Retina (tissue), 1 donor: ENCODE results near the gene SLC6A19.

ENCODE experiments used
- DNase-seq: peaks from one replicate; pipeline ENCODE4 v3.0.0-alpha.2; 2016

The SLC6A19 gene

GRCh38 chr5:1181451-1182359, 19.7 kb upstream of the SLC6A19 start:
- no peak for DNase-seq

DNA sequence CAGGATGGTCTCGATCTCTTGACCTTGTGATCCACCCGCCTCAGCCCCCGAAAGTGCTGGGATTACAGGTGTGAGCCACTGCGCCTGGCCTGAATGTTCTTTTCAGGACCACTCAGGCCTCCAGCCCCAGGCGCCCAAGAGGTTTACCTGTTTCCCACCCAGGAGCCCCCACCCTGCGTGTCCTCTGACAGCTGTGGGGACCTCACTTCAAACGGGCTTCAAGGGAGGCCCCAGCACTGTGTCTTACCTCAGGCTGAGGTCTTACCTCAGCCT, 19.1 kb upstream of the SLC6A19 start:
- no peak for DNase-seq

DNA sequence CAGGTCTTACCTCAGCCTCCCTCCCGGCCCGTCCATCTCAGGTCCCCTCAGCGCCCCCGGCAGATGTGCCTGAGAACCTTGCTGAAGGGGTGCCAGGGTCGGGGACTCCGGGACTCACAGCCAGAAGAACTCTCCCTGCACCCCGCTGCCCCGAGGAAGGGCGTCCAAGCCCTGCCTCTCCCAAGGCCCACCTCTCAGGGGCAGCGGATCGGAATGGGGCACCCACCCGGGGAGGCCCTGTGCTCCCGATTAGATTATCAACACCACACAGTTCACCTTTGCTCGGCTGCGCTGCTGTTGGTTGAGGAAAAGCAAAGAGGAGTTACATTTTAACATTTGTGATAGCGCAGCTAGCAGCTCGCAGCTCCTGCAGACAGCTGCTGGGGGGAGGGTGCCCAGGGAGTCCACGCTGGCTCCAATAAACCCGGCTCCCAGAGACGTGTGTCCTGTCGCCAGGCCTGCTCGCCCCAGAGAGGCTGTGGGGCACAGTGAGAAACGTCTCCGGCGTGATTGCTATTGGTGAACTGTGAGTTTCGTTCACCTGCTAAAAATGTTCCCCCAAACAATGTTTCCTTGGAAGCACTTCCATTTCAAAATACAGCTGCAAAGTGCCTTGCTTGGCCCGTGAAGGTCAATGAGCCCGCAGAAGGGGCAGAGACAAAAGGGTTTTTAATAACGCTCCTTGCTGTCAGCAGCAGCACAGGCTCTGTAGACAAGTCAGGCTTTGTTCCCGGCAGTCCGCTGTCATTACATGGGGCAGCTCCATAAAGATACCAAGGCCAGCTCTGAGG, 18.6 kb upstream of the SLC6A19 start:
- DNase-seq, result peak; percentile 82

DNA sequence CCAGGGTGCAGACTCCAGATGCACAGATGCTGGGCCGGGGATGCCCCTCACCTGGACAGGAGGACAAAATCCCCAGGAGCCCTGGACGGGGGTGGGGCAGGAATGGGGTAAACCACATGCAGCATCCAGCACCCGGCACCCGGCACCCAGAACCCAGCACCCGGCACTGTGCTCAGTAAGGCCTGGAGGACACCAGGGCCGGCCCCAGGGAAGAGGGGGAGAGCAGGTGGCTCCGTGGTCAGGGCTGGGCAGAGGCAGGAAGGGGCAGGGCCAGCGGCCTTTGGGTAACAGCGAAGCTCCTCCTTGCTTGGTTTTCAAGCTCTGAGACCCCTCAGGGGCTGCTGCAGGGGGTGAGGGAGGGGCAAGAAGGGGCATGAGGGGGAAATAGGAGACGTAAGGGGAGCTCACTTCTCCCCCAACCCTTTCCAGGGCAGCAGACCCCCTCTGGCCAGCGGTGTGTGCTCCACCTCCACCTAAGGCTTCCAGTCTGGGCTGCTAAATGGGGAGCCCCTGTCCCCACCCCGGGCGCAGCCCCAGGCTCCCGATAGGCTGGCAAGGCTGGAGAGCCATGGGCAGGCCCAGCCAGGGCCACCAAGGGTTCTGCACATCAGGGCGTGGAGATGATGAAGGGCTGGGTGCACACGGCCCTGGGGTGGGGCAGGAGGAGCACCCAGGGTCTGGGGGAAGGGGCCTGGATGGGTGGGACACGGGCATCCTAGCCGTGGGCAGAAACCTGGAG, 17.8 kb upstream of the SLC6A19 start:
- no peak for DNase-seq

DNA sequence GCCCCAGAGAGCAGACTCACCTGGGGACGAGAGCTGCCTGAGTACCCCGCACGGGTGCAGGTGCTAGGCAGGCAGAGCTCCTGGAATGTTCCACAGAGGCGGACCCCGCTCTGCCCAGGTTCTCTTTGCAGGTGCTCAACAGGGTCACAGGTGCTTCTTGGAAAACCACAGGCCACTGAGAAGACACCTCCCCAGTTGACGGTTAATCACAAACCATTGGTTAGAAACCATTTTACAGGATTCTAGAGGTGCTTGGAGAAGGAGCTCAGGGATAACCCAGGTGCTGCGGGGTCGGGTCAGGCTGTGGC, 17.3 kb upstream of the SLC6A19 start:
- DNase-seq, result no peak

DNA sequence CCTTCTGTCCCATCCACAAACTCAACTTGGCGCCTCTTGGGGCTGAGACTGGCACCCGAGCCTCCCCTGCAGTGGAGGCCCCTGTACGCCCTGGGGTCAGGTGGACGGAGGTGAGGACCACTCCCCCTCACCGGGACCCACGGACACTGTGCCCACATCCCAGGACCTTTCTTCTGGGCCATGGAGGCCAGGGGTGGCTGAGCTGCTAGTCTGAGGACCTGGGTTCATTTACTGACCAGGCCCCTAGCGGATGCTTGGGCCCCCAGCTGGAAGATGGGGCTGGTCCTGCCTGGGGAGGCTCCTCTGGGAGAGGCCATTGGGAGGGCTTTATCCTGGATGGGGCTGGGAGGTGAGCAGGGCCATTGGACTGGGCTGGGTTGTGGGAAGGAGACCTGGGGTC, 16.9 kb upstream of the SLC6A19 start:
- DNase-seq, result no peak

DNA sequence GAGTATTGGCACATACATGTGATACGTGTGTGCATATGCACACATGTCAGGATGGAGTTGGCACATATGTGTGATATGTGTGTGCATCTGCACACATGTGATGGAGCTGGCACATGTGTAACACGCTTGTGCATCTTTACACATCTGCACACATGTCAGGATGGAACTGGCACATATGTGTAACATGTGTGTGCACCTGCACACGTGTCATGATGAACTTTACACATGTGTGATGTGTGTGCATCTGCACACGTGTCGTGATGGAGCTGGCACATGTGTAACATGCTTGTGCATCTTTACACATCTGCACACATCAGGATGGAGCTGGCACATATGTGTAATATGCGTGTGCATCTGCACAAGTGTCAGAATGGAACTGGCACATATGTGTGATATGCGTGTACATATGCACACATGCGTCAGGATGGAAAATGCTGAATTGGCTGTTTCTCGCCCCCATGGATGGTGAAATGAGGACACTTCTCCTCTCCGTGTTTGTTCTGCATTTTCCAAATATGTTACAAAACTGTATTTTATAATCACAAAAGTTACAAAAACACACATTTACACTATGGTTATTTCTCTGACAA, 16.3 kb upstream of the SLC6A19 start:
- no peak for DNase-seq

DNA sequence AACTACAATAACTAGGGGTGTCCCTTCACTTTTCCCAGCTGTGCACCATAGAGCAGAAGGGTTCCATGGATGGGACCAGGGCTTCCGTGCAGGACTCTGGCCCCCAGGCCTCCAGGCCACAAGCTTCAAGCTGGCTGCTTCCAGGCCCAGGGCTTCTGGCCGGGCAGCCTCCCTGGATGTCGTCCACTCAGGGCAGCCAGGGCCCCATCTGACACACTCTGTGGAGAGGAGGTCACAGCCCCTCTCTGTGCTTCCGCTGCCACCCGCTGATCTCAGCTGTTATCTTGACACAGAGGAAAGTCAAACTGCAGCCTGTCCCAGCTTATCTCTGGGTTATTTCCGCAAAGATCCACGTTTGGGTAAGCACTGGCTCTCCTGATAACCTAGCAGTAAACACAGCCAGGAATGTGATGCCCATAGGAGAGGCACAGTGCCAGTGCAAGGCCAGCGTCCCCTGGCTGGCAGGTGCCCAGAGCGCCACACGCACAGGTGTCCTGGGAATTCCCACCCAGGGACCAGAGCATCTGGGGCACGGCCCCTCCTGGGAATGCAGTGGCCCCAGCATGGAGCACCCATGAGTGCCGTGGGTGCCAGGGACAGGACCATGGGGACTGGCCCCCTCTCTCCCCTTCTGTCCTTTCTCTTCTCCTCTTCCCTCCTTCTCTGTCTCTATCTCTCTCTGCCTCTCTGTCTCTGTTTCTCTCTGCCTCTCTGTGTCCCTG, 15.6 kb upstream of the SLC6A19 start:
- DNase-seq, result no peak

- no peak for DNase-seq
Measured at GRCh38 chr5:1186351-1187233, 14.8 kb upstream of the SLC6A19 start.

DNA sequence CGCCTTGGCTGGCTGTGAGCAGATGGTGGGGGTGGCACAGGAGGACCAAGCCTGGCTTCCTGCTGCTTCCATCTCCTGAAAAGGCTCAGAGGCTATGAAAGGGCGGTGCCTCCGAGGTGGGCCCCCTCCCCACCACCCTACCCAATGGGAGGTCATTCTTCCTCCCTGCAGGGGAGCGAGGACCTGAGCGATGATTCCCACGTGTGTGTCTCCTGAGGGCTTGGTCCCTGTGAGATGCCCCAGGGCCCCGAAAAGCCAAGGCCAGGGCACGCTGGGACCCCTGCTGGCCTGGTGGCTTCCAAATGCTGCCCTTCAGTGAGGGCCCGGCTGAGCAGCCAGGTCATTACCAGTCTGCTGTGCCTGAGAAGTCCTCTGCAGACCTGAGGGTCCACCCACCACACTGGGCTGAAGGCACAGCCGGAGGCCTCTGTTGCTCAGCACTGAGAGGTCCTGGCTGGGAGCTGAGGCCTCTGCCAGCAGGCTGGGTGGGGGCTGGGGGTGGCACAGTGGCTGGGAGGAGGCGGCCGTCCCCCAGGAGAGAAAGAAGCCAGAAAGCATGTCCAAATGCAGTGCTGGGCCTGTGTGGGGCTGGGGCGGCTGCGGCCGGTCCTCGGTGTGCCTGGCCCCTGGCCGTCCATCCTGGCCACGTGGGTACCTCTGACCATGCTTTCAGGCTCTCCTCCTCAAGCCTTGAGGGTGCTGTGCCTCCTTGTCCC, 14.0 kb upstream of the SLC6A19 start:
- DNase-seq, result no peak

DNA sequence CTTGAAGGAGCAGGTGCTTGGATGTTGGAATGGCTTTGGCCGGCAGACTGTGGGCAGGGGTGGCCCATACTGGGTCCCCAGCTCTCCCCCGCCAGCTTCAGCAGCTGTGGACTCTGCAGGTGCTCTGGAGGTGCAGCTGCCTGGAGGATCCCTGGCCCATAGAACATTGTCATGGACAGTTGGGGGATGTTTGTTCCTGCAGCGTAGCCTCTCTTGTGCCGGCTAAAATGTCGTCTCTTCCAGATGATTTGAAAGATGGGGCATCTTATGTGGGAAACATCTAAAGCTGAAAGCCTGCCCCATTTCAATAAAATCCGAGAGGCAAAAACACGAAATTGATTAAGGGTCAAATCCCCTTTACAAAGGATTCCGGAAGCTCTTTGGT, 13.5 kb upstream of the SLC6A19 start:
- DNase-seq, result no peak

DNA sequence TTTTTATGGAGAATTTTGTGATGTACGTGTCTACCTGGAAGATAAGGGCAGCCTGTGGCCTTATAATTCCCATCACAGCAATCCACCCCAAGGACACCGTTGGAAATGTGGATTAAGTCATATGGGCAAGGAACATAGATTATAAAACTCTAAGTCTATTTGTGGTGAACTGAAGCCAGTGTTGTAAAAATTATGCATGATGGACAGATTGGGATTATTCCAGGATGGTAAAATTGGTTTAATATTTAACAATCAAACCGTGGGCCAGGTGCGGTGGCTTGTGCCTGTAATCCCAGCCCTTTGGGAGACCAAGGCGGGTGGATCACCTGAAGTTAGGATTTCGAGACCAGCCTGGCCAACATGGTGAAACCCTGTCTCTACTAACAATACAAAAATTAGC, 12.9 kb upstream of the SLC6A19 start:
- DNase-seq, result no peak

GRCh38 chr5:1189269-1189668, 12.1 kb upstream of the SLC6A19 start:
- no peak for DNase-seq

DNA sequence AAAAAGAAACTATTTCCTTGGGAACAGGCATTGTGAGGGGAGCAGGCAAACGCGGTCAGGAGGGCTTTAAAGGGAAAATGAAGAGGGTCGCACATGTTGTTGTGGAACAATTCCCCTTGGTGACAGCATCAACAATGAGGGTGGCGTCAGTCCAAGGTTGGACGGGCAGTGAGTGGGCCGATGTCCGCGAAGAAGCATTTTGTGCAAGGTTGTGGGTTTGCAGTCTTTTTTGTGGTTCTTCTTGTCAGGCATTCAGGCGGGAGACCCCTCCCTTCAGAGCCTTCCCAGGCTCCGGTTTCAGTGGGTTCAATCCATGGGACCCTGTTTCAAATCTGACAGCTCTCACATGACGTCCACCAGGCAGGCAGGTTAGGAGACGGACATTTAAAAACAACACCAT, 11.1 kb upstream of the SLC6A19 start:
- DNase-seq, result no peak

DNA sequence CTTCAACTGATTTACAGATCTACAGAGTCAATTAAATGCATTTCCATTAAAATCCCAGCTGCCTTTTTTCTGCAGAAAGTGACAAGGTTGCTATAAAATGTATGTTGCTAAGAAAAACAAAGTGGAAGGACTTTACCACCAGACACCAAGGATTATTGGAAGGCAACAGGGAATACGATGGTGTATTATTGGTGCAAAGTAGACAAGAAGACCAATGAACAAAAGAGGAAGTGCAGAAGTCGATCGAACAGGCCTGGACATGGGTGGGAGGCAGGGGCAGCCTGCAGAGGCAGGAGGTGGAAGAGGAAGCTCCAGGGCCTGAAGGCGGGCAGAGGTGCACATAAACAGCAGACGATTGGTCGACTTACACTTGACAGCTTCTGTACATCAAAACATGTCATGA, 10.6 kb upstream of the SLC6A19 start:
- no peak for DNase-seq

- no peak for DNase-seq
Measured at GRCh38 chr5:1192971-1193590, 8.3 kb upstream of the SLC6A19 start.

GRCh38 chr5:1193591-1193985, 7.8 kb upstream of the SLC6A19 start:
- no peak for DNase-seq

GRCh38 chr5:1194378-1194777, 7.0 kb upstream of the SLC6A19 start:
- no peak for DNase-seq

DNA sequence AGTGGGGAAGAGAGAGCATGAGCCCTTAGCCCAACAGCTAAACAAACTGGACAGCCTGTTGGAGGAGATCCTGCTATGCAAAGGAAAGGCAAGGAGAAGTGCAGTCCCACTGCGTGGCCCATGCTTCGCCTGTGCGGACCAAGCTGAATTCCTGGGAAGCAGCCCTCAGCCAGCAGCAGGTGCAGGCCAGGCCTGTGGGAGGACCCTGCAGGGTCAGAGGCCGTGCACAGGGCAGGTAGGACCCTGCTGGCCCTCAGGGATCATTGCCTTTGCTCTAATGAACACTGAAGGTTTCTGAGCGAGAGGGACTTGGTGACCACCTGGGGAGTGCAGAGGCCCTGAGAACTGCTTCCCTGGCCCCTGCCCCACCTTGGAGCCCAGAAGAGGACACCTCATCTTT, 6.0 kb upstream of the SLC6A19 start:
- no peak for DNase-seq

DNA sequence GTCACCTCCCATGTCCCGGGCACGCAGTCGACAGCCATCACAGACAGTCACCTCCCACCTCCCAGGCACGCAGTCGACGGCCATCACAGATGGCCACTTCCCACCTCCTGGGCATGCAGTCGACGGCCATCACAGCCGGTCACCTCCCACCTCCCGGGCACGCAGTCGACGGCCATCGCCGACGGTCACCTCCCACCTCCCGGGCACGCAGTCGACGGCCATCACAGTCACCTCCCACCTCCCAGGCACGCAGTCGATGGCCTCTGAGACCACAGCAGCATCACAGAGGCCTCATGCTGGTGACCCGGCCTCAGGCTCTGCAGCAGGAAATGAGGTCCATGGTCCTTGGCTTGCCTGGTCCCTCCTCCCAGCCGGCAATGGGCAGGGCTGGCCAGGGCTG, 5.5 kb upstream of the SLC6A19 start:
- no peak for DNase-seq

GRCh38 chr5:1196562-1196961, 4.8 kb upstream of the SLC6A19 start:
- DNase-seq, result no peak
